Measurements from ENCODE around the gene KCNJ4.
A peak's percentile ranks its signal among the peaks of the same experiment; 100 is the strongest.
"Not testable (repeated sequence)": the region's sequence is repeated elsewhere in the genome, so short reads cannot be mapped to it uniquely, and the experiment has no call there.

Gene KCNJ4

GRCh38 chr22:38427465-38427864 is 27.5 kb downstream of the KCNJ4 start:
- no peak for DNase-seq

DNA sequence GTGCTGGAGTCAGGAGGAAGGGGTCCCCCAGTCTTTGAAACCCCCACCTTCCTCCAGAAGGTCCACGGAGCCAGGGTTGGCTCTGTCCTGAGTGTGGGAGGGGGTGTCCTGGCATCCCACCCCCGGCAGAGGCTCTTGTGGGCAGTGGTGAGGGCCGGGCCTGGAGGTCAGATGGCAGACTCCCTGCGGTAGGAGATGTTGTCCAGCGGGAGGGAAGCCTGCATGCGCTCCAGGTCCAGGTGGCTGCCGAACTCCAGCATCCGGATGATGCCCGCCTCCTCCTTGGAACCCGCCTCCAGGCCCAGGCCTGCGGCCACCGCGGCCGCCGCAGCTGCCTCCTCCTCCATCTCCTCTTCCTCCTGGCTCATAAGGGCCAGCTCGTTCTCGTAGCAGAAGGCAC is 28.4 kb downstream of the KCNJ4 start:
- no peak for DNase-seq

- DNase-seq, result no peak
Observed at GRCh38 chr22:38424525-38425080, 30.4 kb downstream of the KCNJ4 start.

DNA sequence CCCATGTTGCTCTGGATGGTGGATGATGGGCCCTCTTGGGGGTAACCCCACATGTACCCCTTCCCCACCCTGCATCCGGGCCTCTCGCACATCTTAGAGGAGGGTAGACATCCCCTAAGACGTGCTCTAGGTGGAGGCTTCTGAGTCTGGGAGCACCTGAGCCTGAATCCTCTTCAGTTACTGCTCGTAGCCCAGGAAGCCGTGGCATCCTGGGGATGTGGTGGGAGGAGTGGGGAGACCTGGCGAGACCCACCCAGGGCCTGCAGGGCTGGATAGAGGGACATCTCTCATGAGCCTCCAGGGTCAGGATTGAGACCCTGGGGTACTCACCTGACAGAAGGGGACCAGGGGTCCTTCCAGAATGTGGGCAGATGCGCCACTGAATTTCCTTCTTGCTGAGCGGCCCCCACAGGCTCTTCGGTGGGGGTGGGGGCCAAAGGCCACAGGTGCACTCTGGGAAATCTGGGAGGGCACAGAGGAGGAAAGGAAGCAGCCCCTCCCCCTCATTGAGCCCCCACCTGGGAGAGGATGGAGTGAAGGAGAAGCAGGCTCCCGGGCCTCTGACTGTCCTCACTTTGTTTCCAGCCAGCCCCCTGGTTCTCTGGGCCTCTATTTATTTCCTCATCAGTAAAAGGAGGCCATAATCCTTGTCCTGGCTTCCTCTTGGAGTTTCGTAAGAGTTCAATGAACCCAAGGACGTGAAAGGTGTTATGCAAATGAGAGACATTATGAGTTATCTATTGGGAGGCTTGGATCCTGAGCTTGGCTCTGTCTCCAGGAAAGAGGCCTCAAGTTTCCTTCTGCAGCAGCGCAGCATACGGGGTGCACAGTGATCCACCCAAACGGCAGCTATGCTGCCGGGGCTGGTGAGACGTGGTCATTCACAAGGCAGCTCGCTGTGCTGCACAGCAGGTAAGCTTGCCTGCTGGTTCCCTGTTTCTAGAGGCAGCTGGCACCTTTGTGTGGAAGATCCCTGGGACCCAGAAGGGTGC is 31.2 kb downstream of the KCNJ4 start:
- DNase-seq, result no peak

DNA sequence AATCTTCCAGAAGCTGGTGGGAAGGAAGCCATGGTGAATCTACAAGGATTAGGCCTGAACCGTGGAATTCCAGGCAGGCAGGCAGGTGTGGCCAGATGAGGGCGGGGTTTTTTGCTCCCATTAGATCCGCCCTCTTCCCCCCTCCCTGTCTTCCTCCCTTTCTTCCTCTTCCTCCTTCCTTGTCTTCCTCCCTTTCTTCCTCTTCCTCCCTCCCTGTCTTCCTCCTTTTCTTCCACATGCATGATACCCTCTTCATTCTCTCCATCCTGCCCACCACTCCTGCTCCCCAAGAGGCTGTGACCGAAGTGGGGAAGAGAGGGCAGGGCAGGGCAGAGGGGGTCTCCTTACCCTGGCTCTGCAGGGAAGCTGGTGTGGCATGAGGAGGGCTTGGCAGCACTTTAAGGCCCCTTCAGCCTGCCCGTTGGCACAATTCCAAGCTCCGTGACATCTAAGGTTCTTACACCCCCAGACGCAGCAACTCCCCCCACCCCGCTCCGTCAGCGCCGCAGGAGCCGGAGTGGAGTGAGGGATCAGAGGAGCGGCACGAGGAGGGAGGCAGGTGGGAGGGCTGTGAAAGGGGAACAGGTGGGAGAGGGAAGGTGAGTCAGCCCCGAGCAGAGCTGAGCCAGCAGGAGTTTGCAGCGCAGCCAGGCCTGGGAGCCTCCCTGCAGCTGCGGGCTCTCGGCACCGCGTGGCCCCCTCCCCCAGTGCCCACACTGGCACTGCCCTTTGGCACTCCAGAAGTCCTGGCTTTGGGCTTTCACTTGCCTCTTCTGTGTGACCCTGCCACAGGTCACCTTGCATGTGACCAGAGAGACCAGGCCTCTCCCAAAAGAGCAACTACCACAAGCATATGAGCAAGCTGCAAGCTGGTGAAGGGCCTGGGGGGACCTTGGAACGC is 32.1 kb downstream of the KCNJ4 start:
- no peak for DNase-seq

GRCh38 chr22:38420734-38421133 is 34.3 kb downstream of the KCNJ4 start:
- DNase-seq, result no peak

GRCh38 chr22:38419858-38420160 is 35.2 kb downstream of the KCNJ4 start:
- DNase-seq, result no peak

- DNase-seq, result no peak
Observed at GRCh38 chr22:38419121-38419857, 35.7 kb downstream of the KCNJ4 start.

- no peak for DNase-seq
Observed at GRCh38 chr22:38418589-38418988, 36.4 kb downstream of the KCNJ4 start.

DNA sequence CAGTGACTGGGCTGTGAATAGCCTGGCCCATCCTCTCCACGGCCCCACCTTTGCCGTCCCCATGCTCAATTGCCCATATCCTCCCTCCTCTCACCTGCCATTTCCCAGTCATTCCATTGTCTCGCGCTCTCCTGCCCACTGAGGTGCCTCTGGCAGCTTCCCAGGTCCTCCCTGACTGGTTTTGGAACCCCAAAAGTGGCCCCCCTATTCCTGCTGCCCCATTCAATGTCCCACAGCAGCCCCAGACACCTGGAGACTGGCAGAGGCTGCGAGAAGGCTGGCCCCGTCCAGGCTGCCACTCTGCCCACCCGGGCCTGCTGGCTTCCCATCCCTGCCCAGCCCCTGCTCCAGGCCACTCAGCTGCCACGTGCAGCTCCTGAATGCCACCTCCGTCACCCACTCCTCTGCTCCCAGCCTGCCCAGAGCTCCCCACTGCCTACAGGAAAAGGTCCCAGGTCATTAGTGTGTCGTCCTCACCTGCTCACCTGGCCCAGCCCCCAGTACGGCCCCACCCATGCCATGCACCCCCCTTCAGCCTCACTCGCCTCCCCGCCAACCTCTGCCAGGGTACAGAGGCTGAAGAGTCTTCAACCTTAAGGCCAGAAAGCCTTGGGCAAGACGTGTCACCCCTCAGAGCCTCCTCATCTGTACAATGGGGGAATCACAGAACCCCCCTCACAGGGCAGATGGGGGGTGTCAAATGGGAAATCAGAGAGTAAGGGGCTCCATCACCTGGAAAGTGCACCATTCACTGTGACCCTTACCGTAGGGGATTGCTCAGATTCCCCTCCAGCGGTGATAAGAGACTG is 37.5 kb downstream of the KCNJ4 start:
- DNase-seq, result no peak

DNA sequence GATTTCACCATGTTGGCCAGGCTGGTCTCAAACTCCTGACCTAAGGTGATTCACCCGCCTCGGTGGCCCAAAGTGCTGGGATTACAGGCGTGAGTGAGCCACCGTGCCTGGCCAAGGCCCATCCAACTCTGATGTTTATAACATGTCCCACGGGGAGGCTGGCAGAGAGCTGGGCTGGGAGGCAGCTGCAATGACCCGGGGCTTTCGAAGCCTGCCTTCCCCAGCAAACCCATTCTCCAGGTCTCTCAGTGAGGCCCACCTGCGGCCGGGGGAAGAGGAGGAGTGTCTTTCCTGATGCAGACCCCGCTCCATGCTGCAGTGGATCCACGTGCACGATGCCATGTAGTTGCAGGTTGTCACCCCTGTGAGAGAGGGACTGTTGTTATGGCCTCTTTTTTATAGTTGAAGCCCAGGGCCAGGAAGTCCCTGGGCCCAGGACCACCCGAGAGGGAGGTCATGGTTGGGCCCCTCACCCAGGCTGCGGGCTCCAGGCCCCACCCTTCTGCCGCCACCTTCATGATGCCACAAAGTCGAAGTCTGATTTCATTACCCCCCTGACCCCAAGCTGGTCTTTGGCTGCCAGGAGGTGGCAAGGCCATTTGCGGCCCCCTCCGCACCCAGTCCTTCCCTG is 38.3 kb downstream of the KCNJ4 start:
- no peak for DNase-seq

DNA sequence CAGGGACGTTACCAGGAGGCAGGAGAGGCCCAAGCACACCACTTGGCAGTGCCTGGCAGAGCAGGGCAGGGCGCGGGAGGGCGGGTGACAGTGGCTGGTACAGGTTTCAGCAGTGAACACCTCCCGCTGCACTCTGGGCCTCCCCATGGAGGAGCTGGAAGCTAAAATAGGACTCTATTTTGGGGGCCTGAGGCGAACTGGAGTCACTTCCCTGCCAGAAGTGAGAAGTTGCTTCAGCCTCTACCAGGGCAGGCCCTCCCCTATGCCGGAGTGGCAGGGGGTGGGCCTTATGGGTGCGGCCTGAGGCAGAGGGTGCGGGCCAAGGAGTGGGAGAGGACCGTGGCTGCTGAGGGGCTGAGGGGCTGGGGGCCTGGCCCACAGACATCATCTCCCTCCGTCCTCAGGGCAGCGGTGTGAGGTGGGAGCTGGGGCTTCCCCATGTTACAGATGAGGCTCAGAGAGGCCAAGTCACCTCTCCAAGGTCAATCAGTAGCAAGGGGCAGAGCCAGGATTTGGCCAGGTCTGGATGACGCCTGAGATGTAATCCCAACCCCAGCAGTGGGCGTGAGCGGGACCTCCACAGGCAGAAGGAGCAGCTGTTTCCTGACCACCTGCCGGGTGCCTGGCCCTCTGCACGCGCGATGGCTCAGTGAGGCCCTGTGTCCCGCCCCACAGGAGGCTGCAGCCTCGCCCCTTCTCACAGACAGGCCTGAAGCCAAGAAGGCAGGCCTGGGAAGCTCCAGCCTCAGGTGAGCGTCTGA is 39.3 kb downstream of the KCNJ4 start:
- no peak for DNase-seq

DNA sequence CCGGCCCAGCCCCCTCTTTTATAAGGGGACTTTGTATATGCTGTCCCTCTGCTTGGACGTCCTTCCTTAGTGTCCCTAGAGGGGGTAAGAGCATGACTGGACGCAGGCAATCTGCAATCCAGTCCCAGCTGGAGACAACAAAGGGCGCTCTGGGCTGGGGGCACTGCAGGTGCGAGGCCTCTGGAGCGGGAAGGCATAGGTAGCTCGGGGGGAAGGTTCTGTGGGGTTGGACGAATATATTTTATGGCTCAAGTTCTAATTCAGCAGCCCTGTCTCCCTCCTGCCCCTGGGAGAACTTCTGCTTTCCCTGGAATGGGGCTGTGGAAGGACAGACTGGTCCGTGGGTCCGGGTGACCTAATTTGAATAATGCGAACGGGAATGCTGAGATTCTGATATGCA is 40.0 kb downstream of the KCNJ4 start:
- DNase-seq, result no peak

GRCh38 chr22:38414009-38414395 is 41.0 kb downstream of the KCNJ4 start:
- DNase-seq, result no peak

DNA sequence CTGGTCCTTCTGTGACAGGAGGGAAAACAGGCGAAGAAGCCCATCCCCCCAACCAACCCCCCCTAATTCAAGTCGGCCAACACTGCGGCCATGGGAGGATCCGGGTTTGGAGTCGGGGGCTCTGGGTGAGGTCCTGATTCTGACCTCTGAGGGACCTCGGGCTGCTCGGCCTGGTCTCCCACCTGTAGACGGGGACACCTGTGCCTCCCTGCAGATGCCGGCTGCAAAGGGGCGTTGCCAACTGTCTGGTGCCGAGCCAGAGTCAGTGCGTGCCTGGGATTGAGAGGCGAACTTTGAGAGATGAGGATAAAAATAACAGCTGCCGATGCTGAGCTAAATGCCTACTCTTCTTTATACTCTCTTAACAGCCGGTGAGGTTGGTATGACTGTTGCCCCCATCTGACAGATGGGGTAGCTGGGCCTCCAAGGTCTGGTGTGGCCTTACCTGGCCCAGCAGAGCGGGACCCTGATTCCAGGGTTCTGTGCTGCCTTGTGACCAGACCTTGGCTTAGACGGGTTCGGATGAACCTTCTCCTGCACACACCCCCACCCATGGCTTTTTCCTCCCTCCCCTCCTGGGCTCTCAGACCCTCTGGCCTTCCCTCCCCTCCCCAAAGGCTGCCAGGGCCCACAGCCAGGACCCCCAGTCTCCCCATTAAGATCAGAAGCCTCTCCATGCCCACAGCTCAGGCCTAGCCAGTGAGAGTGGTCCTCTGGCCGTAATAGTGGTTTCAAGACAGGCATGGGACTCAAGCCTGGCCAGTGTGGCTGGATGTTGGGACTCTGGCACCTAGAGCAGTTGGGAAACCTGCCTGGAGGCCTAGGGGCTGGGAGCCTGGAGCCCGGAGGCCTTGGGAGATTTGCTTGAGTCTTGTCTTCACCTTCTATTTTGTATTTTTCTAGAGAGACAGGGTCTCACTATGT is 41.7 kb downstream of the KCNJ4 start:
- peak; percentile 84 for DNase-seq

DNA sequence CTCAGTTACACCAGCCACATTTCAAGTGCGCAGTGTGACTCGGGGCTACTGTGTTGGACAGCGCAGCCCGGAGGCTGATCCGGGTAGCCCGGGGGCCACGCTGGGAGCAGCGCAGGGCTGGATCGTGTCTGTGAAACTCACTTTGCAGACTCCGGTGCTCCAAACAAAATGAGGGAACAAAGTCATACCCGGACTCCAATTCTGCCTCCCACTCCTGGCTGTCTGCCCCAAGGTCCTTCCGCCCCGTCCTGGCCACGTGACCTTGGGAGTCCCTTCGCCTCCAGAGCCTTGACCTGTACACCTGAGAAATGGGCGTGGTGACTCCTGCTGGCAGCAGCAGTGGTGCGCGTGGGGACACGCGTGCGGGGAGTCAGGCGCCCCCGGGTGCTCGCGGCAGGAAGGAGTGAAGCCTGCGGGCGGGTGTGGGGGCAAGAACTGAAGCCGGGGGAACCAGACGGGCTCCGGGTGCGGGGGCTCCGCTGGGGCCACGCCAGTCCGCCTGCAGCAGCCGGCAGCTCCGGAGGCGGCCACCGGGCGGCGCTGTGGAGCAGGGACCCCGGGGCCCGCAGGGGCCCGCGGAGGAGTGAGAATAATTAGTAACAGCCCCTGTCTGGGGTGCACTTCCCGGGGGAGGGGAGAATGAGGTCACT is 42.4 kb downstream of the KCNJ4 start:
- no peak for DNase-seq

- no peak for DNase-seq
Observed at GRCh38 chr22:38411016-38411415, 44.0 kb downstream of the KCNJ4 start.

GRCh38 chr22:38409916-38410315 is 45.1 kb downstream of the KCNJ4 start:
- not testable (repeated sequence) for DNase-seq

DNA sequence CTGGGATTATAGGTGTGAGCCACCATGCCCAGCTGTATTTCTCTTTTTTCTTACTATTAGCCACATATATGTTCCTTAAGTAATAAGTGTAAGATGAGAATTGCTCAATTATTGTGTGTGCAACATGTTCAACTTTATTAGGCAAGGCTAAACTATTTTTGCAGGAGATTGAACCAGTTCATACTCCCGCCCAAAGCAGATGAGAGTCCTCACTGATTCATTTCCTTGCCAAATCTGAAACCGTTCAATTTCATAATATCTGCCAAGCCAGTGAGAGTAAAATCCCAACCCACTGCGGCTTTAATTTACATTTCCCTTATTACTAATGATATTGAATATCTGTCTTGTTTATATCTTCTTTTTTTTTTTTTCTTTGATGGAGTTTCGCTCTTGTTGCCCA is 48.4 kb downstream of the KCNJ4 start:
- no peak for DNase-seq
